GM23338 (cell line): ENCODE measurements around the gene IL26.

Experiments used
- CTCF ChIP-seq, 2 experiments: fragments of 200-600 bp in 1 of 2; sonication (generic) in 1 of 2; conservative IDR thresholded peaks; 2 replicates each; pipeline versions ENCODE4 v1.5.1 to v1.6.1; 2016 to 2017; ENCODE audit warnings: antibody characterized with exemption in 2 of 2, low read depth in 2 of 2, mild to moderate bottlenecking in 2 of 2, moderate library complexity in 1 of 2
- EZH2 ChIP-seq: fragments of 200-600 bp; sonication (generic); IDR thresholded peaks from one replicate; pipeline ENCODE4 v1.8.0; 2017; ENCODE audit warnings: antibody characterized with exemption, mild to moderate bottlenecking, low read depth; ENCODE audit not compliant: unreplicated experiment
- EZH2phosphoT487 ChIP-seq: fragments of 200-600 bp; sonication (generic); IDR thresholded peaks from one replicate; pipeline ENCODE4 v1.8.1; 2018; ENCODE audit warnings: antibody characterized with exemption; ENCODE audit not compliant: unreplicated experiment
- POLR2AphosphoS5 ChIP-seq: IDR thresholded peaks from 2 replicates; pipeline ENCODE4 v1.6.1; 2016; ENCODE audit warnings: antibody characterized with exemption, low read depth
- REST ChIP-seq: IDR thresholded peaks from one replicate; pipeline ENCODE4 v1.6.1; 2018; ENCODE audit warnings: antibody characterized with exemption; ENCODE audit not compliant: unreplicated experiment
- STAT1 ChIP-seq: IDR thresholded peaks from one replicate; pipeline ENCODE4 v1.6.1; 2016; ENCODE audit warnings: antibody characterized with exemption; ENCODE audit not compliant: unreplicated experiment

- TF ChIP-seq CTCF (conservative IDR thresholded peaks at IDR 0.05; ENCODE audit: low read depth in 2 of 2), result no peak
- TF ChIP-seq EZH2, result no peak
- no peak for TF ChIP-seq REST
- TF ChIP-seq STAT1, result no peak
- no peak for TF ChIP-seq POLR2AphosphoS5
- TF ChIP-seq EZH2phosphoT487, result no peak
Measured at GRCh38 chr12:68222326-68222725, 3.3 kb downstream of the IL26 start.
